Epithelial cell of proximal tubule (primary cell): Measurements from ENCODE around the gene ACOX3. TPM values are rescaled to one million over a fixed set of nuclear protein-coding genes. Genes with fewer than 3 reads are reported as not detected.
A peak's percentile ranks its signal among the peaks of the same experiment; 100 is the strongest.

Experiments used
- DNase-seq: peaks from one replicate; pipeline ENCODE4 v3.0.0-alpha.2; 2011; ENCODE audit warnings: low read depth
- H3K4me3 ChIP-seq: 2 replicates; pipeline ENCODE4 v1.5.1; 2011; ENCODE audit warnings: low read depth, mild to moderate bottlenecking, low read length
- total RNA-seq: library from RNA; depleted of rRNA; stranded (reverse); fragments of >200 nt; gene quantifications from 2 replicates; pipeline ENCODE4 v1.2.3, GENCODE V29; 2015
- TF ChIP-seq, protein P1 (sequence below): conservative IDR thresholded peaks from 2 replicates; pipeline ENCODE4 v1.5.1; 2012; ENCODE audit warnings: low read depth, mild to moderate bottlenecking, low read length

Gene ACOX3
- total RNA-seq, 1 donor from 2014 or later: 10.5 TPM

- TF ChIP-seq, protein P1, sequence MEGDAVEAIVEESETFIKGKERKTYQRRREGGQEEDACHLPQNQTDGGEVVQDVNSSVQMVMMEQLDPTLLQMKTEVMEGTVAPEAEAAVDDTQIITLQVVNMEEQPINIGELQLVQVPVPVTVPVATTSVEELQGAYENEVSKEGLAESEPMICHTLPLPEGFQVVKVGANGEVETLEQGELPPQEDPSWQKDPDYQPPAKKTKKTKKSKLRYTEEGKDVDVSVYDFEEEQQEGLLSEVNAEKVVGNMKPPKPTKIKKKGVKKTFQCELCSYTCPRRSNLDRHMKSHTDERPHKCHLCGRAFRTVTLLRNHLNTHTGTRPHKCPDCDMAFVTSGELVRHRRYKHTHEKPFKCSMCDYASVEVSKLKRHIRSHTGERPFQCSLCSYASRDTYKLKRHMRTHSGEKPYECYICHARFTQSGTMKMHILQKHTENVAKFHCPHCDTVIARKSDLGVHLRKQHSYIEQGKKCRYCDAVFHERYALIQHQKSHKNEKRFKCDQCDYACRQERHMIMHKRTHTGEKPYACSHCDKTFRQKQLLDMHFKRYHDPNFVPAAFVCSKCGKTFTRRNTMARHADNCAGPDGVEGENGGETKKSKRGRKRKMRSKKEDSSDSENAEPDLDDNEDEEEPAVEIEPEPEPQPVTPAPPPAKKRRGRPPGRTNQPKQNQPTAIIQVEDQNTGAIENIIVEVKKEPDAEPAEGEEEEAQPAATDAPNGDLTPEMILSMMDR: no peak
- no peak overlapping the region for H3K4me3 ChIP-seq
- DNase-seq: no peak
Observed at GRCh38 chr4:8457646-8458252, 17.2 kb upstream of the ACOX3 start.

DNA sequence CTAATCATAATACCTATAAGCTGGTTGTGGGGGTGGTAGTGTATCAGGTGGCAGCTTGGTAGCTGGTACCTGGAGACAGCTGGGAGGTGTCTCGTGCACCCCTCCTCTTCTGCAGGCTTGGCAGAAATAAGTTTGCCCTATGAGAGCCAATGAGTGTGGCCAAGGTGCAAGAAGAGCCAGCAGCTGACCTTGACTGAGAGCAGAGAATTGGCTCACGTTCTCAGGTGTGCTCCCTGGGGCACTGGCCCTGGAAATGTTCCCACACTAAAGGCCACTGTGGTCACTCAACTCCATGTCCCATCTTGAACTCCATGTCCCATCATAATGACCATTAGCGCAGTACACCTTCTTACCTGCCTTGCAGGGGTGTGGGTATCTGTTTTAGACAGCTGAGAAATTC, 13.4 kb upstream of the ACOX3 start:
- TF ChIP-seq, protein P1: no peak
- DNase-seq: no peak
- H3K4me3 ChIP-seq: no peak overlapping the region

GRCh38 chr4:8451440-8452182, 11.1 kb upstream of the ACOX3 start:
- DNase-seq: no peak
- TF ChIP-seq, protein P1: no peak

DNA sequence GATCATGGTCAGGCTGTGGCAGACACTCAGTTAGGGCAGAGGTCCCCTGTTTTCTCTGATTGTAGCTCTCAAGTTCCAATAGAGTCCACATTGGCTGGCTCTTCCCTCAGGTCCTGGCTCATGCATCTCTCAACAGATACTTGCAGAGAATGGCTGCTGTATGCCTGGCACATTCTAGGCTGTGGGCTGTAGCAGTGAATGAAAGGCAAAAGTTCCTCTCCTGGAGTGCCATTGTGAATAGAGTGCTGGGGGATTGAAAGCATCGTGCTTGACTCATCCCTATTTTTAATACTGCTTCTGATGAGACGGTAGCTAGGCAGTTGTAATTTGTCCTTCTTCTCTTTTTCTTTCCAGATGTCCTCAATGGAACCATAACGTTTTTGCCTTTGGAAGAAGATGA, 5.6 kb upstream of the ACOX3 start:
- no peak for DNase-seq
- no peak overlapping the region for H3K4me3 ChIP-seq
- TF ChIP-seq, protein P1: no peak

More at GRCh38 chr4:8451440-8452182, 11.1 kb upstream of the ACOX3 start:
- no peak overlapping the region for H3K4me3 ChIP-seq

DNA sequence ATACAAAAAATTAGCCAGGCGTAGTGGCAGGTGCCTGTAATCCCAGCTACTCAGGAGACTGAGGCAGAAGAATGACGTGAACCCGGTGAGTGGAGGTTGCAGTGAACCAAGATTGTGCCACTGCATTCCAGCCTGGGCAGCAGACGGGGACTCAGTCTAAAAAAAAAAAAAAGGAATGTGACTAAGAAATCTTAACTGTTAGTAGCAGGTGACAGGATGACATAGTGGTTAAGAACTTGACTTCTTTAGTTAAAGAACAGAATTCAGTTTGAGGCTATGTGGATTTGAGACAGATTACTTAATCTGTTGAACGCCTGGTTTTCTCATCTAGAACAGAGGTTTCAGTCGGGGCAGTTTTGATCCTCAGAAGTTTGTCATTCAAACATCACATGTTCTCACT, 3.3 kb upstream of the ACOX3 start:
- TF ChIP-seq, protein P1: no peak
- no peak for DNase-seq
- H3K4me3 ChIP-seq: no peak overlapping the region

DNA sequence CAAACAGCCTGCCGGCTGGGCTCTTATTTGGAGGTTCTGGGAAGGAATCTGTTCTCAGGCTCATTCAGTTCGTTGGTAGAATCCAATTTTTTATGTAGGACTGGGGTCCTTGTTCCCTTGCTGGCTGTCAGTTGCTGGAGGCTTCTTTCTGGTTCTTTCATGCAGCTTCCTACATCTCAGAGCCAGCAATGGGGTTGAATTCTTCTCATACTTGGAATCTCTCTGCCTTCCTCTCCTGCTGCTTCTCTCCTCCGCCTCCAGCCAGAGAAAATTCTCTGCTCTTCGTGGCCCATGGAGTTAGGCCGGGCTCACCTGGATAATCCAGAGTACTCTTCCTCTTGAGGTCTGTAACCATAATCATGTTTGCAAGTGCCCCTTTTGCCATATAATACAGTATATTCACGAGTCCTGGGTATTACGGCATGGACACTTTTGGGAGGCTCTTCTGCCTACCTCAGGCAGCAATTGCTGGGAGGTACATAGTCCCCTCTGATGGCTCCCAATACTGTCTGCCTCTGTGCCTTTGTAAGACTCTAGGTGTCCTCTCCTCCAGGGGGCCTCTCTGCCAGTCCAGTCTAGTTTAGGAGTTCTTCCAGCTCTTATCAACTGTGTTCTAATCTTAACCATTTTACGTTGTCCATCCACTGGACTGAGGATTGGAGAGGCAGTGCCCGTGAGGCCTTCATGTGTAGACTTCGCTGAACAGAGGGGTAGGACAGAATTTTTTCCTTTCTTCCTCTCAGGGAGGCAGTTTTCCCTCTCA, 2.3 kb upstream of the ACOX3 start:
- H3K4me3 ChIP-seq: peak overlapping the region; percentile 96
- no peak for DNase-seq
- TF ChIP-seq, protein P1: no peak
